ENCODE results near the gene DENND10.
"Not testable (repeated sequence)": the region's sequence is repeated elsewhere in the genome, so short reads cannot be mapped to it uniquely, and the experiment has no call there.

DENND10 gene

DNA sequence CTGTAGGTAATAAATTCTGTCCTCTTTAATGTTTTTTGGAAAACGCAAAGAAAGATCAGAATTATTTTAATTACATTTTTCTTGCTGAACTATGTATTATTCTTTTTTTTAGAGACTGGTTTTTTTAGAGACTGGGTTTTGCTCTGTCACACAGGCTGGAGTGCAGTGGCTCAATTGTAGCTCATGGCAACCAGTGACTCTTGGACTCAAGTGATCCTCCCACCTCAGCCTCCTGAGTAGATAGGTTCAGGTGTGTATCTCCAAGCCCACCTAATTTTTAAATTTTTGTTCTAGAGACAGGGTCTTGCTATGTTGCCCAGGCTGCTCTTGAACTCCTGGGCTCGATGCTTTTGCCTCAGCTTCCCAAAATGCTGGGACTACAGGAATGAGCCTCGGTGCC, 5.3 kb upstream of the DENND10 start:
- no peak for DNase-seq (ENCODE audit: low read depth, low spot score)
- Histone ChIP-seq H3K36me3 (ENCODE audit: control insufficient read depth, insufficient read depth, low read length) (no peaks in the 10 kb centered on the region), H3K4me1 (ENCODE audit: control insufficient read depth, insufficient read depth, low read length) (no peaks in the 10 kb centered on the region), H3K27ac (ENCODE audit: low read length) (no peak overlapping the region), H3K9me3 (ENCODE audit: control insufficient read depth, insufficient read depth, low read length) (no peaks in the 10 kb centered on the region), H3K27me3 (ENCODE audit: control insufficient read depth, insufficient read depth, low read length) (no peaks in the 10 kb centered on the region), H3K4me3 (ENCODE audit: low read length) (no peak overlapping the region)
- no CpG with 5 or more reads among the region's 3 CpGs for WGBS (ENCODE audit: insufficient coverage, insufficient read length)

DNA sequence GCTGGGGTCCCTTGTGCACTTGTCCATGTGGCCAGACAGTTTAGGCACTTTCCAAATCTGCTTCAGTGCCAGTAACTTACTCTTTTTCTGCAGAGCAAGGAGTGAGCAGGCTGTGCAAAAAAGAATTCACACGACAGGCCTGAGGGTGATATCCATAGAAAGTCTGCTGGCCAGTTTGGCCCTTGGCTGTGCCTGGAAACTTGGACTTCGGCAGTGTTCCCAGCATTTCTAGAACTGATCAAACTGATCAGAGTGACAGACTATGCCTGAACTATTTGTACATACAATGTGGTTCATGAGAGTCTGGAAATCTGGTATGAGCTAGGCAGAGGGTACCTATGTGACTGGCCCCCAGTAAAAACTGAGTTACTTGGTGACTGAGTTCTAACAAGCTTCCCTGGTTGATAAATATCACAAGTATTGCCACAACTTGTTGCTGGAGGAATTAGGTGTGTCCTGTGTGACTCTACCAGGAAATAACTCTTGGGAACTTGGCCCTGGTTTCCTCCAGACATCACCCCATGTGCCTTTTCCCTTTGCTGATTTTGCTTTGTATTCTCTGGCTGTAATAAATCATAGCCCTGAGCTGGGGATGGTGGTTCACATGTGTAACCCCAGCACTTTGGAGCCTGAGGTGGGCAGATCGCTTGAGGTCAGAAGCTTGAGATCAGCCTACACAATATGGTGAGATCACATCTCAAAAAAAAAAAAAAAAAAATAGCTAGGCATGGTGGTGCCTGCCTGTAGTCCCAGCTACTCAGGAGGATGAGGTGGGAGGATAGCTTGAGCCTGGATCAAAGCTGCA, 3.3 kb upstream of the DENND10 start:
- H3K36me3 ChIP-seq (ENCODE audit: control insufficient read depth, insufficient read depth, low read length): no peaks in the 10 kb centered on the region; the same call in 1 of the 2 replicates
- no peak overlapping the region for H3K4me3 ChIP-seq (ENCODE audit: low read length)
- H3K27ac ChIP-seq (ENCODE audit: low read length): no peak overlapping the region
- no CpG with 5 or more reads among the region's 3 CpGs for WGBS (ENCODE audit: insufficient coverage, insufficient read length)
- H3K4me1 ChIP-seq (ENCODE audit: control insufficient read depth, insufficient read depth, low read length): no peaks in the 10 kb centered on the region
- no peaks in the 10 kb centered on the region for H3K9me3 ChIP-seq (ENCODE audit: control insufficient read depth, insufficient read depth, low read length)
- DNase-seq (ENCODE audit: low read depth, low spot score): no peak
- no peaks in the 10 kb centered on the region for H3K27me3 ChIP-seq (ENCODE audit: control insufficient read depth, insufficient read depth, low read length)

DNA sequence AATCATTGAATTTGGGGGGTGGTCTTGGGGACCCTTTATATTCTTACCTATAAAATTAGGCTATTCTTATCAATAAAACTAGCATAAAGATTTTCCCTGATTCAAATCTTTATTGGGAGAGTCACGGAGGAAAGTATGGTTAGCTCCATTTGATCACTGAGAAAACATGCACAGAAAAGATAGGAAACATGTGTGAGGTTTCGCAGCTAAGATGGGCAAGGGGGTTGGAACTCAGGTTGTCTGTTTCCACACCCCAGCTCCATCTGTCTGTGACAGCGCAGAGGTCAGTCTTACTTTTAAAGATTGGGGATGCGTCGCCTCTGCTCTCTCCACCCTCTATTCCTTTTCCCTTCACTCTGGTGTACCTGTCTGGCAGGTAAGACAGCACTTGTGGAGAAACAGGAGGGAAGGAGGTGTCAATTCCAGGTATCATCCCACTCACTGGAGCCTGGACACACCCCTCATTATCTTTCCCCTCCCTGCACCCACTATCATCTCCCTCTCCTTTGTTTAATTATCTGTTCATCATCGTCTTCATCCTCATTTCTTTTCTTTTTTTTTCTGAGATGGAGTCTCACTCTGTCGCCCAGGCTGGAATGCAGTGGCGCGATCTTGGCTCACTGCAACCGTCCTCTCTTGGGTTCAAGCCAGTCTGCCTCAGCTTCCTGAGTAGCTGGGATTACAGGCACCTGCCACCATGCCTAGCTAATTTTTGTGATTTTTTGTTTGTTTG, 2.4 kb upstream of the DENND10 start:
- no peak for DNase-seq (ENCODE audit: low read depth, low spot score)
- Histone ChIP-seq H3K27me3 (ENCODE audit: control insufficient read depth, insufficient read depth, low read length) (no peaks in the 10 kb centered on the region), H3K36me3 (ENCODE audit: control insufficient read depth, insufficient read depth, low read length) (no peaks in the 10 kb centered on the region; the same call in 1 of the 2 replicates), H3K27ac (ENCODE audit: low read length) (no peak overlapping the region), H3K4me1 (ENCODE audit: control insufficient read depth, insufficient read depth, low read length) (no peaks in the 10 kb centered on the region), H3K9me3 (ENCODE audit: control insufficient read depth, insufficient read depth, low read length) (no peaks in the 10 kb centered on the region), H3K4me3 (ENCODE audit: low read length) (no peak overlapping the region)
- no CpG with 5 or more reads among the region's 10 CpGs for WGBS (ENCODE audit: insufficient coverage, insufficient read length)

DNA sequence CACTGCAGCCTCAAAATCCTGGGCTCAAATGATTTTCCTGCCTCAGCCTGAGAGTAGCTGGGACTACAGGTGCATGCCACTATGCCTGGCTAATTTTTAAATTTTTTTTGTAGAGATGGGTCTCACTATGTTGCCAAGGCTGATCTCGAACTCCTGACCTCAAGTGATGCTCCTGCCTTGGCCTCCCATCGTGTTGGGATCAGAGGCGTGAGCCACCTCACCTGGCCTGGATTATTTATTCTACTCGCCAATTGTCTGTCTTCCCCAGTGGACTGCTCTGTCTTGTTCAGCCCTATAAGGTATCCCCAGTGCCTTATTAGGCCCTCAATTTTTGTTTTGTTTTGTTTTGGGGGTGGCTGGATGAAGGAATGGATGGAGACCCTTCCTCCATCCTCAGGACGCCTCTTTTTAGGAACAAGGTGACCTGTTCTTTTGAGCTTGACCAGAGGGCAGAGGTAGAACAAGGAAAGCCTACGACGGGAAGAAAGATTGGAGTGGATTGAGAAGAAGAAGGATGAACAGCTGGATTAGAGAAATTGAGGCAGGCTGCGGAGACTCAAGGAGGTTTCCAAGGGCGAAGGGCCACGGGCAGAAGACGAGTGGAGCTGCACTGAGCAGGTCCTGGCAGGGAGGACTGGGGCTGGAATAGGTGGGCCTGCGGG, 541 bp upstream of the DENND10 start:
- Histone ChIP-seq H3K27ac (ENCODE audit: low read length) (no peak overlapping the region), H3K27me3 (ENCODE audit: control insufficient read depth, insufficient read depth, low read length) (no peaks in the 10 kb centered on the region), H3K9me3 (ENCODE audit: control insufficient read depth, insufficient read depth, low read length) (no peaks in the 10 kb centered on the region), H3K4me1 (ENCODE audit: control insufficient read depth, insufficient read depth, low read length) (no peaks in the 10 kb centered on the region), H3K36me3 (ENCODE audit: control insufficient read depth, insufficient read depth, low read length) (no peaks in the 10 kb centered on the region; the same call in 1 of the 2 replicates), H3K4me3 (ENCODE audit: low read length) (no peak overlapping the region)
- DNase-seq (ENCODE audit: low read depth, low spot score): no peak
- WGBS (ENCODE audit: insufficient coverage, insufficient read length): no CpG with 5 or more reads among the region's 12 CpGs

- no peak overlapping the region for H3K27ac ChIP-seq (ENCODE audit: low read length)
Measured at GRCh38 chr10:119104654-119105015, 722 bp downstream of the DENND10 start.

GRCh38 chr10:119105155-119105554, 1.2 kb downstream of the DENND10 start:
- Histone ChIP-seq H3K36me3 (ENCODE audit: control insufficient read depth, insufficient read depth, low read length) (no peaks in the 10 kb centered on the region; the same call in 1 of the 2 replicates), H3K4me3 (ENCODE audit: low read length) (peak overlapping the region; percentile 99; the same call in 1 of the 2 replicates), H3K27me3 (ENCODE audit: control insufficient read depth, insufficient read depth, low read length) (no peaks in the 10 kb centered on the region), H3K9me3 (ENCODE audit: control insufficient read depth, insufficient read depth, low read length) (no peaks in the 10 kb centered on the region), H3K27ac (ENCODE audit: low read length) (no peak overlapping the region), H3K4me1 (ENCODE audit: control insufficient read depth, insufficient read depth, low read length) (no peaks in the 10 kb centered on the region)
- DNase-seq (ENCODE audit: low read depth, low spot score): no peak
- no CpG with 5 or more reads among the region's 12 CpGs for WGBS (ENCODE audit: insufficient coverage, insufficient read length)

More at GRCh38 chr10:119104654-119105015, 722 bp downstream of the DENND10 start:
- no peaks in the 10 kb centered on the region; the same call in 1 of the 2 replicates for H3K36me3 ChIP-seq (ENCODE audit: control insufficient read depth, insufficient read depth, low read length)
- no CpG with 5 or more reads among the region's 22 CpGs for WGBS (ENCODE audit: insufficient coverage, insufficient read length)
- no peak for DNase-seq (ENCODE audit: low read depth, low spot score)
- no peaks in the 10 kb centered on the region for H3K9me3 ChIP-seq (ENCODE audit: control insufficient read depth, insufficient read depth, low read length)
- peak overlapping the region; percentile 99 for H3K4me3 ChIP-seq (ENCODE audit: low read length)
- no peaks in the 10 kb centered on the region for H3K4me1 ChIP-seq (ENCODE audit: control insufficient read depth, insufficient read depth, low read length)
- H3K27me3 ChIP-seq (ENCODE audit: control insufficient read depth, insufficient read depth, low read length): no peaks in the 10 kb centered on the region

GRCh38 chr10:119105899-119106298, 2.0 kb downstream of the DENND10 start:
- not testable (repeated sequence) for H3K36me3 ChIP-seq (ENCODE audit: control insufficient read depth, insufficient read depth, low read length); H3K27me3 ChIP-seq (ENCODE audit: control insufficient read depth, insufficient read depth, low read length); H3K27ac ChIP-seq (ENCODE audit: low read length); H3K4me3 ChIP-seq (ENCODE audit: low read length); DNase-seq (ENCODE audit: low read depth, low spot score); H3K4me1 ChIP-seq (ENCODE audit: control insufficient read depth, insufficient read depth, low read length); H3K9me3 ChIP-seq (ENCODE audit: control insufficient read depth, insufficient read depth, low read length)
- WGBS (ENCODE audit: insufficient coverage, insufficient read length): no CpG with 5 or more reads among the region's 7 CpGs

- not testable (repeated sequence) for H3K27me3 ChIP-seq (ENCODE audit: control insufficient read depth, insufficient read depth, low read length); H3K36me3 ChIP-seq (ENCODE audit: control insufficient read depth, insufficient read depth, low read length); H3K4me1 ChIP-seq (ENCODE audit: control insufficient read depth, insufficient read depth, low read length); H3K4me3 ChIP-seq (ENCODE audit: low read length); DNase-seq (ENCODE audit: low read depth, low spot score); H3K9me3 ChIP-seq (ENCODE audit: control insufficient read depth, insufficient read depth, low read length); H3K27ac ChIP-seq (ENCODE audit: low read length)
- no CpG with 5 or more reads among the region's 6 CpGs for WGBS (ENCODE audit: insufficient coverage, insufficient read length)
Measured at GRCh38 chr10:119107106-119107505, 3.2 kb downstream of the DENND10 start.

- H3K27ac ChIP-seq (ENCODE audit: low read length); H3K9me3 ChIP-seq (ENCODE audit: control insufficient read depth, insufficient read depth, low read length); H3K27me3 ChIP-seq (ENCODE audit: control insufficient read depth, insufficient read depth, low read length); H3K4me3 ChIP-seq (ENCODE audit: low read length); DNase-seq (ENCODE audit: low read depth, low spot score); H3K36me3 ChIP-seq (ENCODE audit: control insufficient read depth, insufficient read depth, low read length); H3K4me1 ChIP-seq (ENCODE audit: control insufficient read depth, insufficient read depth, low read length): not testable (repeated sequence)
- WGBS (ENCODE audit: insufficient coverage, insufficient read length): no CpG with 5 or more reads among the region's 2 CpGs
Measured at GRCh38 chr10:119107771-119108170, 3.9 kb downstream of the DENND10 start.

DNA sequence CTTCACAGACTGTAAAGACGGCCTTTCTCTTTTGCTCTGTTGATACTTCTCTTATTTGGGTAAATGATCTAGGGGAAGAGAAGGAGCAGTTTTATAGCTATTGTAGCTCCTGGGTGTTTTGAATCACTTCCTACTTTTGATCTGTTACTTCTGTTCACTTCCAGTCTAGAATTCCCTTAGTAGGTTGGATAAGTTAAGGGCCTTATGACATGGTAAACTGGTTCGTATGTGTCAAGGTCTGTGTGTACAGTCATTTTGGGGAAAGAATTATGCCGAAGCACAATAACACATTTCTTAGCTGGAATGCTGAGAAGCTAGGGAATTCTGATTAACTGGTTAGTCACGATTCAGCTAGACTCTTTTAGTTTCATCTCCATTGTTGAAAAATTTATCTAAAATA, 8.1 kb downstream of the DENND10 start:
- Histone ChIP-seq H3K9me3 (ENCODE audit: control insufficient read depth, insufficient read depth, low read length) (no peaks in the 10 kb centered on the region), H3K27me3 (ENCODE audit: control insufficient read depth, insufficient read depth, low read length) (no peaks in the 10 kb centered on the region), H3K36me3 (ENCODE audit: control insufficient read depth, insufficient read depth, low read length) (peaks cover 10% of the 10 kb centered on the region; the same call in 1 of the 2 replicates), H3K4me1 (ENCODE audit: control insufficient read depth, insufficient read depth, low read length) (no peaks in the 10 kb centered on the region), H3K27ac (ENCODE audit: low read length) (no peak overlapping the region), H3K4me3 (ENCODE audit: low read length) (no peak overlapping the region)
- no CpG with 5 or more reads among the region's 4 CpGs for WGBS (ENCODE audit: insufficient coverage, insufficient read length)
- DNase-seq (ENCODE audit: low read depth, low spot score): no peak

Data from iPS DF 6.9 (cell line).